Body of pancreas (tissue), 4 donors: Measurements from ENCODE around the gene KRTAP20-4.

ENCODE experiments used
- CTCF ChIP-seq, 7 experiments: fragments of 450-650 bp in 4 of 7; fragments of 200-600 bp in 3 of 7; sonication (generic) in 3 of 7; IDR thresholded peaks; one replicate each; pipeline ENCODE4 v1.5.1; 2016 to 2019; ENCODE audit warnings: antibody characterized with exemption in 7 of 7
- POLR2A ChIP-seq, 3 donors: fragments of 450-650 bp; IDR thresholded peaks; one replicate each; pipeline ENCODE4 v1.6.1; 2016; ENCODE audit warnings: antibody characterized with exemption in 3 of 3, mild to moderate bottlenecking in 2 of 3

- no peak for TF ChIP-seq POLR2A (IDR thresholded peaks at IDR 0.05)
- no peak for TF ChIP-seq CTCF (IDR thresholded peaks at IDR 0.05)
Observed at GRCh38 chr21:30668776-30669175, 48.3 kb downstream of the KRTAP20-4 start.
